GM21619 (cell line): ENCODE measurements around the gene EVC.

Experiments
- ATAC-seq: cut with Tn5 transposase; IDR thresholded peaks from one replicate; pipeline ENCODE4 v1.9.1; 2021; ENCODE audit not compliant: unreplicated experiment

EVC gene

DNA sequence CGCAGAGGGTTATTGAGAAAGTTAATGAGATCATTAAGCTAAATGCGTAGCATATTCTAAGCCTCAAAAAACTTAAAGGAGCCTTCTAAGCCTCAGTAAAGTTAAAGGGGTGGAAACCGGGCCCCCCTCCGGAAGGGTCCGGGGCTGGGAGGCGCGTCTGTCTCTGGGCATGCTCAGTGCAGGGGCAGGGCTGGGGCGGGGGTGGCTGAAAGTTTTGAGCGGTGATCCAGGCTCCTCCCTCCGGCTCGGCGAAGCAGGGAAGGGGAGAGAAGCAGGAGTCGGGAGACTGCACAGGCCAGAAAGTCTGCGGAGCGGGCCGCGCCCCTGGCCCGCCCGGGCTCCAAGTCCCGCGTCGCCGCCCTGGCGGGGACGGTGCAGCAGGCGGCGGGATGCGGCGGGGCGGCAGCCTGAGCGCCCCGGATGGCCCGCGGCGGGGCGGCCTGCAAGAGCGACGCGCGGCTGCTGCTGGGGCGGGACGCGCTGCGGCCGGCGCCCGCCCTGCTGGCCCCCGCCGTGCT is at the start of gene EVC:
EVC (plus strand) TSS at position 241 of the 518 bp plus-strand sequence; CDS start at position 421, 180 bp downstream.
- no peak for ATAC-seq

- no peak for ATAC-seq
Measured at GRCh38 chr4:5661237-5661636, 49.8 kb upstream of the EVC start.

- no peak for ATAC-seq
Measured at GRCh38 chr4:5662555-5662954, 48.4 kb upstream of the EVC start.

DNA sequence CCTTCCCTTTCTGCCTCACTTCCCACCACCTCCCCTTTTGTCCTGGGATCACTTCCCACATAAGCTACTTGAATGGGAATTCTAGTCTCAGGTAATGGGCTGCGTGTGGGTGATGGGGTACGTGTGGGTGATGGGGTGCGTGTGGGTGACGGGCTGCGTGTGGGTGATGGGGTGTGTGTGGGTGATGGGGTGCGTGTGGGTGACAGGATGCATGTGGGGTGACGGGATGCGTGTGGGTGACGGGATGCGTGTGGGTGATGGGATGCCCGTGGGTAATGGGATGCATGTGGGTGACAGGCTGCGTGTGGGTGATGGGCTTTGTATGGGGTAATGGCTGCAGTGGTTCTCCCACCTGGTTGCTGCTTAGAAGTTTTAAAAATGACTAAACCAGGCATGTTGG is 46.2 kb upstream of the EVC start:
- ATAC-seq = no peak

- ATAC-seq = no peak
Measured at GRCh38 chr4:5666741-5667140, 44.3 kb upstream of the EVC start.

- no peak for ATAC-seq
Measured at GRCh38 chr4:5676763-5677162, 34.2 kb upstream of the EVC start.

DNA sequence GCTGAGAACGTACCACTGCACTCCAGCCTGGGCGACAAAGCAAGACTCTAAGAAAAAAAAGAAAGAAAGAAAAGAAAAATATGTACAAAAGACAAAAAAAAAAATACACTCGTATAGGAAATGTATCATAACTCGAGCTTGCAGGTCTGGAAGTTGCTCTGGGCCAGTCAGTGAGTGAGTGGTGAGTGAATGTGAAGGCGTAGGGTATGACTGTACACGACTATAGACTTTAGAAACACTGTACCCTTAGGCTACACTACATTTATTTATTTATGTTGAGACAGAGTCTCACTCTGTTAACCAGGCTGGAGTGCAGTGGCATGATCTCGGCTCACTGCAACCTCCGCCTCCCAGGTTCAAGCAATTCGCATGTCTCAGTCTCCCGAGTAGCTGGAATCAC is 32.0 kb upstream of the EVC start:
- ATAC-seq = no peak

DNA sequence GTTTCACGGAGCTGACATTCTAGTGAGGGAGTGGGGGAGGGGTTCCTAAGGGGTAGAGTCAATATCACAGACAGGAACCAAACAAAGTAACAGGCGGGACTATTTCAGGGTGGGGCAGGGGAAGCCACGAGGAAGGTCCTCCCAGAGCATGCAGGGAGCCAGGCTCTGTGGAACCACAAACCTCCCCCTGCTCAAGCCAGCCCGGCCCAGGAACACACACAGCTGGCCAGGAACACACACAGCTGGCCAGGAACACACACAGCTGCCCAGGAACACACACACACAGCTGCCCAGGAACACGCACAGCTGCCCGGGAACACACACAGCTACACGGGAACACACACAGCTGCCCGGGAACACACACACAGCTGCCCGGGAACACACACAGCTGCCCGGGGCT is 27.4 kb upstream of the EVC start:
- ATAC-seq = no peak

DNA sequence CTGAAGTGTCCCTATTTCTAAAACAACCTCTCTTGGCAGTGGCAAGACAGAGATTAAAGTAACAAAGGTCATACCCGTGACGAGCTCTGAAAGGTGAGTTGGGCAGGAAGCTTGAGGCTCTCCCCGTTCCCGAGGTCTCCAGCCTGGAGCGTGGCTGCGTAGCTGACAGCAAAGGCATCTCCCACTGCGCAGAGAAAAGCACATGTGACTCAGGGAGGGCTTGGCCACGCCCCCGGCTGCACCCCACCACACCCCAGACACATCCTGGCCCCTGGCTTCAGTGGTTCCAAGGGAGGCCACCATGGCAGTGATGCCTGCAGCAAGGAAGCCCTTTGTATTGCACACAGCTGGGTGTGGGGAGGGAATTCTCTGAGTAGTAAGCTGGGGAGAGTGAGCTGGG is 25.7 kb upstream of the EVC start:
- ATAC-seq = no peak

- ATAC-seq = no peak
Measured at GRCh38 chr4:5686338-5686737, 24.7 kb upstream of the EVC start.

GRCh38 chr4:5689065-5689464 is 21.9 kb upstream of the EVC start:
- no peak for ATAC-seq

GRCh38 chr4:5691491-5692132 is 19.4 kb upstream of the EVC start:
- no peak for ATAC-seq

DNA sequence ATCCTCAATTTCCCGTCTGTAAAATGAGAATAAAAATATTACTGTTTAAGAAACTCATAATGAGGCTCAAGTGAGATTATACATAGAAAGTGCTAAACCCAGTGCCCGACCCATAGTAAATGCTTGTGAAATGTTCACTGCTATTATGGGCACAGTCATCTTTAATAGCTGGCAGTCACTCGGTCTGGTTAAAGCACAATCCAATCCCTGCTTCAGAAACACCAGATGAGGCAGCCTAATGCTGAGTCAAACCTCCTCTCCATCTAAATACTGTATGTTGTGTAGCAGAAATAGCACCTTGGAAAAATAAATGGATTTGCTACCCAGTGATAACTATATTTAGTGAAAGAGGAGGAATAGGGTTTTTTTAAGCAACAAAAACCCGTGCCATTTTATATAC is 17.1 kb upstream of the EVC start:
- no peak for ATAC-seq

DNA sequence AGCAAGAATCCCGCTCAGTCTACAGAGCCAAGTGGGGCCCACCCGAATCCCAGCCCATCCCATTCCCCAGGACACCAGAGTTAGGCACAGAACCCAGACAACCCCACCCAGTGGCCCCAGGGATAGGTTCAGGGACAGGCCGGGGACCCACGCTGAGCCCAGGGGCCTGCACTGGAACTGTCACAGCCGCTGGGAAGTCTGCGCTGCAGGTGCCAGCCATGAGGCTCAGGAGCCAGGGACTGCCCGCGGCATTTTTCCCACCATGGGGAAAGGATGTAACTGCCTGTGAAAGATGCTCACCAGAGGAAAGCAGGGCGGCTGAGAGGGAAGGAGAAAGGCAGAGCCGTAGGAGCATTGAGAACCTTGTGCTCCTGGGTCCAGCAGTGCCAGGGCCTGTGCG is 14.7 kb upstream of the EVC start:
- ATAC-seq = no peak

GRCh38 chr4:5700459-5700858 is 10.5 kb upstream of the EVC start:
- no peak for ATAC-seq

- no peak for ATAC-seq
Measured at GRCh38 chr4:5701971-5702370, 9.0 kb upstream of the EVC start.

GRCh38 chr4:5703831-5704230 is 7.2 kb upstream of the EVC start:
- ATAC-seq = no peak

DNA sequence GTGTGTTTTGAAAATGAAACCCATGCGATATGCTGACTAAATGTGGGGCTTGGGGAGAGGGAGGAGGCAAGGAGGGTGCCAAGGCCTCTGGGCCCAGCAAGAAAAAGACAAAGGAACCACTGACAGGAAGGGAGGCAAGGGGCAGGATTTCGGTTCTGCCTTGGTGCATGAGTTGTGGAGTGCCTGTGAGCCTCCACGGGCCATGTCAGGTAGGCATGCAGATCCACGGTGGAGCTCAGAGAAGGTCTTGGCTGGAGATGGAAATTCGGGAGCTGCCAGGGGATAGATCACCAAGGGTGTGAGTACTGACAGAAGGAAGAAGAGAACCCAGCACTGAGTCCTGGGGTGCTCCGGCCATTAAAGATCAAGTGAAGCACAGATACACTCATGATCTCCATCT is 6.7 kb upstream of the EVC start:
- ATAC-seq = no peak

DNA sequence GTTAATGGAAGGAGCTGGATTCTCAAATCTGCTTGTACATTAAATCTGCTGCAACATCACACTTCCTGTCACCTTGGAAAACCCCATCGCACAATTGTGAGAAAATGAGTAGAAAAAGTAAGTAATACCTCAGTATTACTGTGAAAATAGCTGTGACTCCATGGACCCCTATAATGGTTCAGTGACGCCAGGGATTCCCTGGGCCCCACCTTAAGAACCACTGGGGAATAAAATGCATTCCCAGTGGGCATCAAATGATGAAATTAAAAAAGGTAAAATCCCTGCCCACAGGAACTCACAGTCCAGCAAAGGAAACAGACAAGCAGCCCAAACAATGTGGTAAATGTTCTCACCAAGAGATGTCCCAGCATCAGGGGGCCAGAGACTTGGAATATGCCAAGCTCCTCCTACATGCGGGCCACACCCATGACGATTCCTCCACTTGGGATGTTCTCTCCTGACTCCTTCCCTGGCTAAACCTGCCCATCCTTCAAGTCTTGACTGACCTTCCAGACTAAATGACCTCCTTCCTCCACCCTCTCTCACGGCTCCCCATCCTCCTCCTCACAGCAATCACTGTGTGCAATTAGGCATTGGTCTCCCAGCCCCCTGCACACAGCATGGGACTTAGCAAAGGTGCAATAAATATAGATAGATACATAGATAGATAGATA is 5.2 kb upstream of the EVC start:
- no peak for ATAC-seq

- ATAC-seq = no peak
Measured at GRCh38 chr4:5706486-5707290, 4.3 kb upstream of the EVC start.

DNA sequence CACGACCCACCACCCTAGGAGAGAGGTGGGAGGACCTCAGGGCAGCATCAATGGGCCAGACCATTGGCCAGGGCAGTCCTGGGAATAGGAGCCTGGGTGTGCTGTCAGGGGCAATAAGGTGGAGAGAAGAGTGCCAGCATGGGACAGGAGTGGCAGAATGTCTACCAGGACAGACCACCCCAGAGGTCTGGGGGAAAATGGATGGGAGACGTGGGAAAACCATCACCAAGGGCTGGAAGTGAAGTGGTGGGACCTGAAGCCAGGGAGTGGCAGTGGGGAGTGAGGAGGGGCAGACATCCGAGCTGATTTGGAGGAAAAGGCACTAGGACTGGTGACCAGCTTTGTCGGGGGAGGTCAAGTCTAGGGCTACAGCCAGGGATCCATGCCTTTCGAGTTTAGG is 3.6 kb upstream of the EVC start:
- no peak for ATAC-seq
